Thoracic aorta (tissue), 2 donors: ENCODE results near the gene NRG2. TPM values are rescaled to one million over a fixed set of nuclear protein-coding genes. Genes with fewer than 3 reads are reported as not detected.

Experiments
- ATAC-seq: fragments of 150-250 bp; one replicate; pipeline ENCODE4 v1.8.0; 2017; ENCODE audit warnings: low read depth; ENCODE audit not compliant: insufficient number of reproducible peaks, low FRiP score
- DNase-seq: peaks from one replicate; pipeline ENCODE4 v3.0.0-alpha.2; 2020; ENCODE audit warnings: low spot score
- H3K27ac ChIP-seq, 2 donors: fragments of 200-600 bp; sonication (generic); 1 replicate in 1 of 2; 2 replicates in 1 of 2; pipeline ENCODE4 v1.5.1; 2016; ENCODE audit warnings: mild to moderate bottlenecking in 2 of 2, moderate library complexity in 2 of 2
- H3K27me3 ChIP-seq: fragments of 200-600 bp; sonication (generic); replicated peaks from 2 replicates; pipeline ENCODE4 v1.6.0; 2016; ENCODE audit warnings: mild to moderate bottlenecking; ENCODE audit not compliant: insufficient read depth
- H3K36me3 ChIP-seq: fragments of 200-600 bp; sonication (generic); one replicate; pipeline ENCODE4 v1.5.1; 2016
- H3K4me1 ChIP-seq, 2 donors: fragments of 200-600 bp; sonication (generic); 1 replicate in 1 of 2; 2 replicates in 1 of 2; pipeline versions ENCODE4 v1.5.1 to v1.6.0; 2016; ENCODE audit warnings: low read depth in 2 of 2, mild to moderate bottlenecking in 1 of 2; ENCODE audit not compliant: control insufficient read depth in 1 of 2
- H3K4me3 ChIP-seq: fragments of 200-600 bp; sonication (generic); 2 replicates; pipeline ENCODE4 v1.5.1; 2016; ENCODE audit warnings: mild to moderate bottlenecking
- H3K9me3 ChIP-seq: fragments of 200-600 bp; sonication (generic); 2 replicates; pipeline ENCODE4 v1.5.1; 2016
- total RNA-seq, 2 donors: library from RNA; depleted of rRNA; stranded (reverse); fragments of >200 nt; gene quantifications; one replicate each; pipeline versions ENCODE4 v1.1.0 to v1.2.3, GENCODE V29; 2016
- TF ChIP-seq, protein P1 (sequence below): fragments of 200-600 bp; sonication (generic); IDR thresholded peaks from one replicate; pipeline ENCODE4 v1.5.1; 2019; ENCODE audit warnings: antibody characterized with exemption

The NRG2 gene
- total RNA-seq, 2 donors from 2014 or later, result 2.3 to 6.9 TPM

DNA sequence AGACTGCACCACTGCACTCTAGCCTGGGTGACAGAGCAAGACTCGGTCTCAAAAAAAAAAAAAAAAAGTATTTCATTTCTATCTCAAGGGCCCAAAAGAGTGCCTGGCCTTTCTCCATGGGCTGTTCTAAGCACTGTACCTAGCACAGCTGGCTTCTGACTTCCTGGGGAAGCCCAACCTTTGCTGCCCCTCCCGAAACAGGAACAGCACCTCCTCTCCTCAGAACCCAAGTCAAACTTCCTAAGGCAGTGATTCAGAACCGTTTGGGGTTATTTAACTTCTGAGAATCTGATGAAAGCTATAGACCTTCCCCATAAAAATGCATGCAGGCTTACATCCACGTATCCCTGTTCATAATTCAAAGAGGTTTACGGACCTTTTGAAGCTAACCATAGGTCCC is 57.8 kb downstream of the NRG2 start:
- Histone ChIP-seq H3K27me3 (no peaks in the 10 kb centered on the region), H3K36me3 (no peaks in the 10 kb centered on the region), H3K9me3 (no peaks in the 10 kb centered on the region), H3K4me3 (no peak overlapping the region), H3K4me1 (no peaks in the 10 kb centered on the region), H3K27ac (no peak overlapping the region)
- ATAC-seq (no peak), DNase-seq (no peak)
- TF ChIP-seq, protein P1, sequence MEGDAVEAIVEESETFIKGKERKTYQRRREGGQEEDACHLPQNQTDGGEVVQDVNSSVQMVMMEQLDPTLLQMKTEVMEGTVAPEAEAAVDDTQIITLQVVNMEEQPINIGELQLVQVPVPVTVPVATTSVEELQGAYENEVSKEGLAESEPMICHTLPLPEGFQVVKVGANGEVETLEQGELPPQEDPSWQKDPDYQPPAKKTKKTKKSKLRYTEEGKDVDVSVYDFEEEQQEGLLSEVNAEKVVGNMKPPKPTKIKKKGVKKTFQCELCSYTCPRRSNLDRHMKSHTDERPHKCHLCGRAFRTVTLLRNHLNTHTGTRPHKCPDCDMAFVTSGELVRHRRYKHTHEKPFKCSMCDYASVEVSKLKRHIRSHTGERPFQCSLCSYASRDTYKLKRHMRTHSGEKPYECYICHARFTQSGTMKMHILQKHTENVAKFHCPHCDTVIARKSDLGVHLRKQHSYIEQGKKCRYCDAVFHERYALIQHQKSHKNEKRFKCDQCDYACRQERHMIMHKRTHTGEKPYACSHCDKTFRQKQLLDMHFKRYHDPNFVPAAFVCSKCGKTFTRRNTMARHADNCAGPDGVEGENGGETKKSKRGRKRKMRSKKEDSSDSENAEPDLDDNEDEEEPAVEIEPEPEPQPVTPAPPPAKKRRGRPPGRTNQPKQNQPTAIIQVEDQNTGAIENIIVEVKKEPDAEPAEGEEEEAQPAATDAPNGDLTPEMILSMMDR, result no peak

GRCh38 chr5:139984816-139985215 is 58.3 kb downstream of the NRG2 start:
- H3K4me3 ChIP-seq, result no peak overlapping the region
- no peak overlapping the region for H3K27ac ChIP-seq
- H3K9me3 ChIP-seq, result no peaks in the 10 kb centered on the region
- DNase-seq (no peak), ATAC-seq (no peak)
- H3K27me3 ChIP-seq, result no peaks in the 10 kb centered on the region
- H3K4me1 ChIP-seq, result no peaks in the 10 kb centered on the region
- no peaks in the 10 kb centered on the region for H3K36me3 ChIP-seq
- TF ChIP-seq, protein P1, result no peak

- TF ChIP-seq, protein P1, result no peak
- ATAC-seq (no peak), DNase-seq (no peak)
- no peak overlapping the region for H3K27ac ChIP-seq
- H3K27me3 ChIP-seq, result no peaks in the 10 kb centered on the region
- no peaks in the 10 kb centered on the region for H3K9me3 ChIP-seq
- H3K4me1 ChIP-seq, result no peaks in the 10 kb centered on the region
- no peak overlapping the region for H3K4me3 ChIP-seq
- H3K36me3 ChIP-seq, result no peaks in the 10 kb centered on the region
Observed at GRCh38 chr5:139982975-139983240, 60.2 kb downstream of the NRG2 start.

DNA sequence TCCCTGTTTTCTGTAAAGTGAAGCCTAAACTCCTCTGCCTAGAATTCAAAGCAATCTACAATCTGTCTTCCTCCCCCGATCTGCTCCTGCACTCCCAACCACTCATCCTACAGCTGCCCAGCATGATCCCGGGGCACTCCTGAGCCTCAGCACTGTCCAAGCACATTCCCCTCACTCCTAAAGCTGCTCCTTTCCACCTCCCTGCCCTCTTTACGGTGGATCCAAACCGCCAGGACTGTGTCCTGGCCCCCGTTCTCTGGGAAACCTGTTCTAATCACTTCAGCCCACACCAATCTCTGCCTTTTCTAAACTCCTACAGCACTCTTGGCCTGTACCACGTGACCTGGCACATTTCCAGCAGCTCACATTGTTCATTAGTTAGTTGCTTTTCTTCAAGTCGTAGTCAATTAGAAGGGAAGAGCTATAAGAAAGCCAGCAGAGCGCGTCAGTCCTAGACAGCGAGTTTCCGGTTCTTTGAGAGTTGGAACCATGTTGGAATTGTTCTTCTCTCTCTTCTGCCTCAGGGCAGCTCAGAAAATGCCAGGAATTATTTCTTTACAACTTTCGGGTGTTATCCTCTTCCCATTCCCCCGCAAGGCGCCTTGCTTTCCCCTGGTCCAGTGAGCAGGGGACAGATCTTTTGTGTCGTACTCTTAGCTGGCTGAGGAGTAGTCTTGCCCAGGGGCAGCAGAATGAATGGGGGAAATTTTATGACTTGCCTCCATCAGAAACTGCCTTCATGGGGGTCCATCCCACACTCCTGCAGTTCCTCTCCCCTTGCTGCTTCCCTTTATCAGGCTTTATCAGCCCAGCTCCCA is 60.7 kb downstream of the NRG2 start:
- H3K36me3 ChIP-seq, result no peaks in the 10 kb centered on the region
- TF ChIP-seq, protein P1, result no peak
- no peak for ATAC-seq
- DNase-seq, result no peak
- H3K4me3 ChIP-seq, result no peak overlapping the region
- no peak overlapping the region for H3K27ac ChIP-seq
- H3K9me3 ChIP-seq, result no peaks in the 10 kb centered on the region
- no peaks in the 10 kb centered on the region for H3K4me1 ChIP-seq
- no peaks in the 10 kb centered on the region for H3K27me3 ChIP-seq

GRCh38 chr5:139980765-139981164 is 62.3 kb downstream of the NRG2 start:
- Histone ChIP-seq H3K9me3 (no peaks in the 10 kb centered on the region), H3K36me3 (no peaks in the 10 kb centered on the region), H3K27ac (no peak overlapping the region), H3K4me3 (no peak overlapping the region), H3K27me3 (no peaks in the 10 kb centered on the region), H3K4me1 (no peaks in the 10 kb centered on the region)
- ATAC-seq (no peak), DNase-seq (no peak)
- TF ChIP-seq, protein P1, result no peak
